Transverse colon (tissue), 4 donors: ENCODE data around the gene FAM234A. TPM values are rescaled to one million over a fixed set of nuclear protein-coding genes. Genes with fewer than 3 reads are reported as not detected.
A peak's percentile ranks its signal among the peaks of the same experiment; 100 is the strongest.
"Not testable (repeated sequence)": the region's sequence is repeated elsewhere in the genome, so short reads cannot be mapped to it uniquely, and the experiment has no call there.

ENCODE experiments used
- DNase-seq: peaks from one replicate; pipeline ENCODE4 v3.0.0-alpha.2; 2019
- H3K27ac ChIP-seq, 4 donors: fragments of 200-600 bp; sonication (generic); 2 replicates each; pipeline ENCODE4 v1.5.1; 2016 to 2018; ENCODE audit warnings: inconsistent platforms in 4 of 4
- H3K27me3 ChIP-seq: fragments of 200-600 bp; sonication (generic); 2 replicates; pipeline ENCODE4 v1.5.1; 2017; ENCODE audit warnings: inconsistent platforms
- H3K36me3 ChIP-seq, 4 donors: fragments of 200-600 bp; sonication (generic); 2 replicates each; pipeline ENCODE4 v1.5.1; 2017 to 2019; ENCODE audit warnings: inconsistent platforms in 4 of 4
- H3K4me1 ChIP-seq, 4 donors: fragments of 200-600 bp; sonication (generic); 2 replicates each; pipeline ENCODE4 v1.5.1; 2017 to 2020; ENCODE audit warnings: inconsistent platforms in 4 of 4
- H3K4me3 ChIP-seq, 4 donors: fragments of 200-600 bp; sonication (generic); 1 replicate in 1 of 4; 2 replicates in 3 of 4; pipeline versions ENCODE4 v1.5.1 to v1.6.1; 2017 to 2019; ENCODE audit warnings: inconsistent platforms in 4 of 4
- H3K9me3 ChIP-seq, 2 donors: fragments of 200-600 bp; sonication (generic); 2 replicates each; pipeline ENCODE4 v1.5.1; 2017 to 2019; ENCODE audit warnings: inconsistent platforms in 2 of 2
- CTCF ChIP-seq, 5 experiments: fragments of 200-600 bp in 3 of 5; fragments of 450-650 bp in 2 of 5; sonication (generic) in 3 of 5; IDR thresholded peaks; 1 replicate in 2 of 5; 2 replicates in 3 of 5; pipeline ENCODE4 v1.5.1; 2016 to 2017; ENCODE audit warnings: antibody characterized with exemption in 5 of 5, inconsistent platforms in 3 of 5, mild to moderate bottlenecking in 2 of 5, moderate library complexity in 1 of 5
- EP300 ChIP-seq: sonication (generic); formaldehyde crosslinking; IDR thresholded peaks from one replicate; pipeline ENCODE4 v1.6.1; 2017; ENCODE audit warnings: antibody characterized with exemption, low read depth
- POLR2A ChIP-seq: fragments of 450-650 bp; IDR thresholded peaks from one replicate; pipeline ENCODE4 v1.6.1; 2016; ENCODE audit warnings: antibody characterized with exemption, mild to moderate bottlenecking, moderate library complexity
- POLR2AphosphoS5 ChIP-seq, 3 donors: sonication (generic); formaldehyde crosslinking; IDR thresholded peaks; one replicate each; pipeline ENCODE4 v1.6.1; 2016; ENCODE audit warnings: antibody characterized with exemption in 3 of 3
- WGBS, 2 donors: methylation state at CpG; one replicate each; pipeline ENCODE4 v1.1.5; 2018; ENCODE audit warnings: low coverage in 1 of 2; 5-methylcytosine and 5-hydroxymethylcytosine counted together
- in situ Hi-C, 4 donors: fragments of 200-750 bp; cut with MboI; loops; one replicate each; pipeline versions ENCODE4 v1.15.0 to v1.15.1; 2017; ENCODE audit warnings: low sequenced_read_pairs in 3 of 4, low pct_ligation_motif_present in 1 of 4, low pct_unique_long_range_greater_than_20kb in 1 of 4
- intact Hi-C: fragments of 100-400 bp; cut with DNase I; formaldehyde crosslinking; loops from one replicate; pipeline ENCODE4 v1.15.1; 2023; ENCODE audit warnings: low total_unique reads
- total RNA-seq, 4 donors: library from RNA; depleted of rRNA; stranded (reverse); fragments of >200 nt; gene quantifications; one replicate each; pipeline ENCODE4 v1.1.0, GENCODE V29; 2016

FAM234A gene
- total RNA-seq, 4 donors from 2014 or later: 55.4 to 328 (median 112) TPM

GRCh38 chr16:229731-230281 lies 4.8 kb upstream of the FAM234A start:
- TF ChIP-seq POLR2AphosphoS5 (IDR thresholded peaks at IDR 0.05): no peak
- no peak for TF ChIP-seq CTCF (IDR thresholded peaks at IDR 0.05)
- no peak for TF ChIP-seq POLR2A
- TF ChIP-seq EP300: no peak
- peak overlapping the region; percentile 9 to 87 (median 82) for H3K4me3 ChIP-seq
- intact Hi-C loops (no loop called here), in situ Hi-C loops (no loop called here)
- H3K27ac ChIP-seq: peak overlapping the region; percentile 96 to 98 (median 97)
- 80 to 93% methylated on average over 8 to 22 of the region's 22 CpGs for WGBS, 2 donors
- peaks cover 0 to 18% (median 7%) of the 10 kb centered on the region in 4 donors for H3K36me3 ChIP-seq
- peaks cover 9 to 25% (median 16%) of the 10 kb centered on the region in 4 donors for H3K4me1 ChIP-seq
- no peak for DNase-seq
- H3K27me3 ChIP-seq: no peaks in the 10 kb centered on the region
- H3K9me3 ChIP-seq: no peaks in the 10 kb centered on the region

DNA sequence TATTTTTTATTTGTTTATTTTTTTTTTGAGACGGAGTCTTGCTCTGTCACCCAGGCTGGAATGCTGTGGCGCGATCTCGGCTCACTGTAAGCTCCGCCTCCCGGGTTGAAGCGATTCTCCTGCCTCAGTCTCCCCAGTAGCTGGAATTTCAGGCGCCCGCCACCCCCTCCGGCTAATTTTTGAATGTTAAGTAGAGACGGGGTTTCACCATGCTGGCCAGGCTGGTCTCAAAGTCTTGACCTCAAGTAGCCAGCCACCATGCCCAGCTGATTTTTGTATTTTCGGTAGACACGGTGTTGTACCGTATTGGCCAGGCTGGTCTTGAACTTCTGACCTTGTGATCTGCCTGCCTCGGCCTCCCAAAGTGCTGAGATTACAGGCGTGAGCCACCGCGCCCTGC lies 4.3 kb upstream of the FAM234A start:
- 85 to 86% methylated on average over 14 to 18 of the region's 18 CpGs for WGBS, 2 donors
- in situ Hi-C loops, H3K27me3 ChIP-seq, H3K27ac ChIP-seq, DNase-seq, H3K9me3 ChIP-seq, intact Hi-C loops, H3K4me3 ChIP-seq: not testable (repeated sequence)
- H3K36me3 ChIP-seq: peaks cover 0 to 17% (median 6%) of the 10 kb centered on the region in 4 donors
- peaks cover 9 to 25% (median 18%) of the 10 kb centered on the region in 4 donors for H3K4me1 ChIP-seq

DNA sequence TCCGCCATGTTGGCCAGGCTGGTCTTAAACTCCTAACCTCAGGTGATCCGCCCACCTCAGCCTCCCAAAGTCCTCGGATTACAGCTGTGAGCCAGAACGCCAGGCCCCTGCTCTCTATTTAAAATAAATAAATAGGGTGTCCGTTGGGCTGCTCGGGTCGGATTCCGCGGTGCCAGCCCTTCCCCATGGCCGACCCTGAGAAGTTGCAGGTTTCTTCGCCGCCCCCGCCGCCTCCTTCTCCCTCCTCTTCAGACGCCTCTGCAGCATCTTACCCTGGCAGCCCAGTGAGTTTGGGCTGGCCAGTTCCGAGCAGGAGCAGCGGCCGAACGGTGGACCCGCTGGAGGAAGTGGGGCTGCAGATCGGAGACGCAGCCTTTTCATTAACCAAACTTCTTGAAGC lies 3.7 kb upstream of the FAM234A start:
- intact Hi-C loops: no loop called here
- no peak overlapping the region for H3K4me3 ChIP-seq
- no peak for TF ChIP-seq POLR2A
- TF ChIP-seq POLR2AphosphoS5 (IDR thresholded peaks at IDR 0.05): no peak
- TF ChIP-seq EP300: no peak
- TF ChIP-seq CTCF (IDR thresholded peaks at IDR 0.05): no peak

DNA sequence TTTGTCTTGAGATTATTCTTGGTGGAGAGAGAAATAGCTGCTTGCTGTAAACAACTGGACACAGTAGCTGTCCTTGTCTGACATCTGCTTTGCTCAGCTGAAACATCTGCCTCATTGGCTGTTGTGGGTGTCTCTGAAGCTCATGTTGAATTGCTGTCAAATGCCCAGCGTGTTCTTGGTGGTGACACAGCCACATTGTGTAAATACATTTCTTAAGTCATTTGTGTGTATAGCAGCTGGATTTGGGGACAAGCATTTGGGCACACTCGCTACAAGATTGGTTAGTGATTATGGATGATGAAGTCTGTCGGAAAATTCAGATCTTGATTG lies 5.3 kb downstream of the FAM234A start:
- no peak for DNase-seq
- TF ChIP-seq CTCF (IDR thresholded peaks at IDR 0.05) (no peak), POLR2AphosphoS5 (IDR thresholded peaks at IDR 0.05) (no peak), POLR2A (no peak), EP300 (no peak)
- in situ Hi-C loops: no loop called here
- Histone ChIP-seq H3K27ac (peak overlapping the region; percentile 16 to 45 (median 23)), H3K9me3 (no peaks in the 10 kb centered on the region), H3K36me3 (no peaks in the 10 kb centered on the region), H3K4me1 (peaks cover 12 to 44% (median 21%) of the 10 kb centered on the region in 4 donors), H3K4me3 (no peak overlapping the region), H3K27me3 (no peaks in the 10 kb centered on the region)
- WGBS, 2 donors: 77 to 83% methylated on average over 2 to 3 of the region's 3 CpGs
- intact Hi-C loops: loop anchor here (10.0 kb wide), 1 partner anchor 115 kb away; the partner anchor contains the start of gene AXIN1

More for the DNA sequence above, 3.7 kb upstream of the FAM234A start:
- Histone ChIP-seq H3K27ac (no peak overlapping the region), H3K4me1 (peaks cover 14 to 31% (median 23%) of the 10 kb centered on the region in 4 donors), H3K27me3 (no peaks in the 10 kb centered on the region), H3K36me3 (peaks cover 0 to 13% (median 5%) of the 10 kb centered on the region in 4 donors), H3K9me3 (no peaks in the 10 kb centered on the region)
- 88 to 100% methylated on average over 1 to 22 of the region's 22 CpGs for WGBS, 2 donors
- in situ Hi-C loops: no loop called here
- no peak for DNase-seq
